Kidney epithelial cell (primary cell): ENCODE measurements around the gene ATAD5. TPM values are rescaled to one million over a fixed set of nuclear protein-coding genes. Genes with fewer than 3 reads are reported as not detected.

ENCODE experiments used
- DNase-seq: peaks from one replicate; pipeline ENCODE4 v3.0.0-alpha.2; 2010; ENCODE audit warnings: low read depth
- H3K27me3 ChIP-seq: 2 replicates; pipeline ENCODE4 v1.6.0; 2011; ENCODE audit warnings: low read length; ENCODE audit not compliant: control insufficient read depth, insufficient read depth
- H3K36me3 ChIP-seq: 2 replicates; pipeline ENCODE4 v1.5.1; 2011; ENCODE audit warnings: low read length; ENCODE audit not compliant: control insufficient read depth, insufficient read depth
- H3K4me3 ChIP-seq: 2 replicates; pipeline ENCODE4 v1.5.1; 2011; ENCODE audit warnings: low read depth, mild to moderate bottlenecking, control low read depth, low read length
- CTCF ChIP-seq: IDR thresholded peaks from 2 replicates; pipeline ENCODE4 v1.5.1; 2011; ENCODE audit warnings: mild to moderate bottlenecking, moderate library complexity, low read length, control low read depth, inconsistent platforms; ENCODE audit not compliant: insufficient read depth, poor library complexity, severe bottlenecking
- total RNA-seq: library from RNA; depleted of rRNA; stranded (reverse); fragments of >200 nt; gene quantifications from 2 replicates; pipeline ENCODE4 v1.2.3, GENCODE V29; 2015

ATAD5 gene
- total RNA-seq, 1 donor from 2014 or later = 3.8 TPM

GRCh38 chr17:30922235-30923030, 90.7 kb downstream of the ATAD5 start:
- TF ChIP-seq CTCF = no peak
- DNase-seq = no peak
- H3K36me3 ChIP-seq = no peaks in the 10 kb centered on the region
- peaks cover 17% of the 10 kb centered on the region for H3K27me3 ChIP-seq
- H3K4me3 ChIP-seq = peak overlapping the region; percentile 34

- H3K4me3 ChIP-seq = no peak overlapping the region
- peaks cover 17% of the 10 kb centered on the region for H3K27me3 ChIP-seq
- no peak for TF ChIP-seq CTCF
- no peaks in the 10 kb centered on the region for H3K36me3 ChIP-seq
- DNase-seq = no peak
These were observed 92.6 kb downstream of the ATAD5 start for GRCh38 chr17:30924341-30924740.

GRCh38 chr17:30926516-30926915, 94.8 kb downstream of the ATAD5 start:
- Histone ChIP-seq H3K27me3 (peaks cover 17% of the 10 kb centered on the region), H3K36me3 (no peaks in the 10 kb centered on the region), H3K4me3 (no peak overlapping the region)
- DNase-seq = no peak
- TF ChIP-seq CTCF = no peak

- H3K4me3 ChIP-seq = no peak overlapping the region
- no peak for TF ChIP-seq CTCF
- H3K36me3 ChIP-seq = no peaks in the 10 kb centered on the region
- H3K27me3 ChIP-seq = peaks cover 6% of the 10 kb centered on the region
- DNase-seq = no peak
These were observed 96.0 kb downstream of the ATAD5 start for GRCh38 chr17:30927756-30928155.

- no peak for TF ChIP-seq CTCF
- no peaks in the 10 kb centered on the region for H3K36me3 ChIP-seq
- H3K27me3 ChIP-seq = no peaks in the 10 kb centered on the region
These were observed 96.8 kb downstream of the ATAD5 start for GRCh38 chr17:30928584-30928983.

More at GRCh38 chr17:30928584-30928983, 96.8 kb downstream of the ATAD5 start:
- H3K4me3 ChIP-seq = no peak overlapping the region
- no peak for DNase-seq
